ENCODE results near the gene LYRM4.

- TF ChIP-seq ZNF408 (CRISPR knock-in tag; IDR thresholded peaks at IDR 0.05; ENCODE audit: low read depth): no peak
- no peak for TF ChIP-seq TEAD2 (tag; IDR thresholded peaks at IDR 0.05)
These were observed 164.3 kb downstream of the LYRM4 start for GRCh38 chr6:5096482-5096881.

Measured in K562 (cell line).